H1 (cell line): ENCODE measurements around the gene LCAT. TPM values are rescaled to one million over a fixed set of nuclear protein-coding genes. Genes with fewer than 3 reads are reported as not detected.

ENCODE experiments used
- CTCF ChIP-seq, 3 experiments: IDR thresholded peaks; 1 replicate in 2 of 3; 2 replicates in 1 of 3; pipeline versions ENCODE4 v1.5.1 to v1.6.1; 2011; ENCODE audit warnings: low read length in 3 of 3, mild to moderate bottlenecking in 3 of 3, inconsistent platforms in 2 of 3, low read depth in 1 of 3, moderate library complexity in 1 of 3; ENCODE audit not compliant: insufficient read depth in 1 of 3; ENCODE audit errors: control extremely low read depth in 1 of 3
- E2F6 ChIP-seq: IDR thresholded peaks from 2 replicates; pipeline ENCODE4 v1.6.1; 2012; ENCODE audit warnings: inconsistent platforms
- GABPA ChIP-seq: IDR thresholded peaks from 2 replicates; pipeline ENCODE4 v1.6.1; 2011; ENCODE audit warnings: mild to moderate bottlenecking, low read length, moderate library complexity, borderline replicate concordance; ENCODE audit not compliant: insufficient read depth
- polyA plus RNA-seq, 7 experiments: library from polyadenylated mRNA; depleted of rRNA in 3 of 7; stranded (reverse) in 5 of 7; unstranded in 2 of 7; fragments of >200 nt in 5 of 7; fragments of 200-250 nt in 2 of 7; gene quantifications; 1 replicate in 5 of 7; 2 replicates in 1 of 7; 4 replicates in 1 of 7; pipeline versions ENCODE4 v1.2.1 to v1.2.3, GENCODE V29; 2011 to 2013; ENCODE audit warnings: missing spikeins in 2 of 7, mixed read lengths in 2 of 7
- total RNA-seq: library from RNA; stranded (reverse); fragmentation: NEBNext Ultra II Directional; extraction: Animal tissue kit (Norgen Biotek cat#: 25700); gene quantifications from 2 replicates; pipeline ENCODE4 v1.2.1, GENCODE V29; 2021

Gene LCAT
- total and polyA plus RNA-seq, 2 of the 8 experiments (the other 6 are each of a cell fraction or from before 2014, with no cell fraction given), result 9.4 to 19.6 TPM

GRCh38 chr16:67963662-67964321 lies 19.9 kb upstream of the LCAT start (continued):
- peak in 2 of 3 experiments; percentile 27 to 30; a peak in 3 of 4 replicates for TF ChIP-seq CTCF (IDR thresholded peaks at IDR 0.05; ENCODE audit: control extremely low read depth in 1 of 3, insufficient read depth in 1 of 3, low read depth in 1 of 3, low read length in 3 of 3)
- TF ChIP-seq GABPA, result no peak
- TF ChIP-seq E2F6, result peak; percentile 64
